Trophoblast cell (in vitro differentiated cells and primary cell): ENCODE data around the gene CA6.
A peak's percentile ranks its signal among the peaks of the same experiment; 100 is the strongest.

ENCODE experiments used
- DNase-seq, 2 donors: peaks; one replicate each; pipeline ENCODE4 v3.0.0-alpha.2; 2016
- H2AFZ ChIP-seq: 2 replicates; pipeline ENCODE4 v1.6.1; 2013; ENCODE audit warnings: low read length, moderate library complexity, mild to moderate bottlenecking; ENCODE audit not compliant: insufficient read depth, poor library complexity
- H2AK5ac ChIP-seq: 2 replicates; pipeline ENCODE4 v1.6.1; 2013; ENCODE audit warnings: mild to moderate bottlenecking, low read length
- H2BK120ac ChIP-seq: 2 replicates; pipeline ENCODE4 v1.6.1; 2013; ENCODE audit warnings: low read length, mild to moderate bottlenecking, moderate library complexity; ENCODE audit not compliant: insufficient read depth, poor library complexity
- H2BK12ac ChIP-seq: 2 replicates; pipeline ENCODE4 v1.6.1; 2013; ENCODE audit warnings: mild to moderate bottlenecking, low read length, moderate library complexity
- H2BK5ac ChIP-seq: 2 replicates; pipeline ENCODE4 v1.6.1; 2013; ENCODE audit warnings: low read length, low read depth, moderate library complexity, mild to moderate bottlenecking; ENCODE audit not compliant: poor library complexity
- H3K14ac ChIP-seq: 2 replicates; pipeline ENCODE4 v1.6.1; 2013; ENCODE audit warnings: mild to moderate bottlenecking, low read length
- H3K18ac ChIP-seq: 2 replicates; pipeline ENCODE4 v1.6.1; 2013; ENCODE audit warnings: mild to moderate bottlenecking, low read length
- H3K23ac ChIP-seq: 2 replicates; pipeline ENCODE4 v1.6.1; 2013; ENCODE audit warnings: low read length
- H3K27ac ChIP-seq: 2 replicates; pipeline ENCODE4 v1.5.1; 2013; ENCODE audit warnings: low read depth, mild to moderate bottlenecking, inconsistent platforms, low read length, moderate library complexity
- H3K27me3 ChIP-seq: 2 replicates; pipeline ENCODE4 v1.6.1; 2013; ENCODE audit warnings: inconsistent platforms, mild to moderate bottlenecking, low read length, moderate library complexity; ENCODE audit not compliant: insufficient read depth
- H3K36me3 ChIP-seq, 2 experiments: 1 replicate in 1 of 2; 2 replicates in 1 of 2; pipeline ENCODE4 v1.6.1; 2013; ENCODE audit warnings: low read length in 2 of 2, mild to moderate bottlenecking in 2 of 2, moderate library complexity in 1 of 2; ENCODE audit not compliant: insufficient read depth in 2 of 2, control insufficient read depth in 1 of 2
- H3K4ac ChIP-seq: 2 replicates; pipeline ENCODE4 v1.6.1; 2013; ENCODE audit warnings: low read depth, mild to moderate bottlenecking, low read length, moderate library complexity
- H3K4me1 ChIP-seq, 2 experiments: 1 replicate in 1 of 2; 2 replicates in 1 of 2; pipeline ENCODE4 v1.6.1; 2013; ENCODE audit warnings: low read length in 2 of 2, mild to moderate bottlenecking in 2 of 2, moderate library complexity in 1 of 2; ENCODE audit not compliant: insufficient read depth in 2 of 2, control insufficient read depth in 1 of 2
- H3K4me2 ChIP-seq: 2 replicates; pipeline ENCODE4 v1.6.1; 2013; ENCODE audit warnings: inconsistent platforms, mild to moderate bottlenecking, low read length, moderate library complexity
- H3K4me3 ChIP-seq: 2 replicates; pipeline ENCODE4 v1.5.1; 2013; ENCODE audit warnings: mild to moderate bottlenecking, low read depth, low read length, inconsistent platforms
- H3K79me1 ChIP-seq: one replicate; pipeline ENCODE4 v1.6.1; 2013; ENCODE audit warnings: low read length
- H3K79me2 ChIP-seq: 2 replicates; pipeline ENCODE4 v1.6.1; 2013; ENCODE audit warnings: low read length, mild to moderate bottlenecking; ENCODE audit not compliant: control insufficient read depth, insufficient read depth, poor library complexity
- H3K9ac ChIP-seq: 2 replicates; pipeline ENCODE4 v1.6.1; 2013; ENCODE audit warnings: mild to moderate bottlenecking, low read length
- H3K9me3 ChIP-seq: 2 replicates; pipeline ENCODE4 v1.6.1; 2013; ENCODE audit warnings: low read depth, mild to moderate bottlenecking, control low read depth, inconsistent platforms, low read length; ENCODE audit not compliant: insufficient read depth
- H4K12ac ChIP-seq: 2 replicates; pipeline ENCODE4 v1.6.1; 2013; ENCODE audit warnings: low read depth, mild to moderate bottlenecking, low read length, moderate library complexity
- H4K8ac ChIP-seq: 2 replicates; pipeline ENCODE4 v1.6.1; 2013; ENCODE audit warnings: low read depth, mild to moderate bottlenecking, low read length, moderate library complexity
- H4K91ac ChIP-seq: one replicate; pipeline ENCODE4 v1.6.1; 2013; ENCODE audit warnings: low read depth, mild to moderate bottlenecking, low read length, moderate library complexity
- WGBS: extraction: QIAGEN DNeasy Blood & Tissue Kit; methylation state at CpG from one replicate; pipeline ENCODE4 v1.1.7; 2013; ENCODE audit warnings: missing lambda C conversion rate; ENCODE audit not compliant: insufficient read length, insufficient coverage; ENCODE audit errors: extremely low coverage; 5-methylcytosine and 5-hydroxymethylcytosine counted together

CA6 gene

GRCh38 chr1:9009438-9010370, 64.0 kb downstream of the CA6 start:
- H3K23ac ChIP-seq: no peak overlapping the region
- H3K9me3 ChIP-seq: peaks cover 2% of the 10 kb centered on the region
- H3K18ac ChIP-seq: no peak overlapping the region
- no peak overlapping the region for H3K27ac ChIP-seq
- H3K79me2 ChIP-seq: no peaks in the 10 kb centered on the region
- H4K8ac ChIP-seq: no peak overlapping the region
- no peak overlapping the region for H2AK5ac ChIP-seq
- H2AFZ ChIP-seq: no peak overlapping the region
- no peaks in the 10 kb centered on the region for H3K79me1 ChIP-seq
- H4K91ac ChIP-seq: no peak overlapping the region
- WGBS: no CpG with 5 or more reads among the region's 21 CpGs
- H2BK5ac ChIP-seq: no peak overlapping the region
- H3K9ac ChIP-seq: no peak overlapping the region
- no peak overlapping the region for H2BK12ac ChIP-seq
- no peaks in the 10 kb centered on the region for H3K27me3 ChIP-seq
- peak in 1 of 2 donors; percentile 63 for DNase-seq
- no peak overlapping the region for H3K4me2 ChIP-seq
- H3K36me3 ChIP-seq: no peaks in the 10 kb centered on the region
- H3K4me1 ChIP-seq: peaks cover 2 to 3% of the 10 kb centered on the region in 2 experiments
- H3K4me3 ChIP-seq: no peak overlapping the region
- H3K14ac ChIP-seq: no peak overlapping the region
- H2BK120ac ChIP-seq: no peak overlapping the region
- no peak overlapping the region for H4K12ac ChIP-seq
- no peak overlapping the region for H3K4ac ChIP-seq

GRCh38 chr1:9010781-9011323, 65.2 kb downstream of the CA6 start:
- Histone ChIP-seq H3K79me1 (no peaks in the 10 kb centered on the region), H3K27ac (no peak overlapping the region), H4K91ac (no peak overlapping the region), H2AFZ (no peak overlapping the region), H3K23ac (no peak overlapping the region), H2BK12ac (no peak overlapping the region), H3K14ac (no peak overlapping the region), H2AK5ac (no peak overlapping the region), H3K79me2 (no peaks in the 10 kb centered on the region), H2BK120ac (no peak overlapping the region), H3K4me1 (no peaks in the 10 kb centered on the region), H3K27me3 (no peaks in the 10 kb centered on the region), H3K9me3 (peaks cover 2% of the 10 kb centered on the region), H4K12ac (no peak overlapping the region), H2BK5ac (no peak overlapping the region), H3K36me3 (no peaks in the 10 kb centered on the region), H3K9ac (no peak overlapping the region), H3K4me2 (no peak overlapping the region), H3K4ac (no peak overlapping the region), H3K18ac (no peak overlapping the region), H3K4me3 (no peak overlapping the region), H4K8ac (no peak overlapping the region)
- WGBS: no CpG with 5 or more reads among the region's 8 CpGs
- peak in 1 of 2 donors; percentile 21 for DNase-seq

GRCh38 chr1:9013819-9014218, 68.2 kb downstream of the CA6 start:
- Histone ChIP-seq H3K27me3 (no peaks in the 10 kb centered on the region), H3K79me1 (no peaks in the 10 kb centered on the region), H2BK120ac (no peak overlapping the region), H3K4me1 (no peaks in the 10 kb centered on the region), H2BK5ac (no peak overlapping the region), H3K9me3 (no peaks in the 10 kb centered on the region), H3K36me3 (no peaks in the 10 kb centered on the region), H4K91ac (no peak overlapping the region), H2BK12ac (no peak overlapping the region), H4K12ac (no peak overlapping the region), H3K4ac (no peak overlapping the region), H3K14ac (no peak overlapping the region), H3K4me2 (no peak overlapping the region), H2AFZ (no peak overlapping the region), H3K23ac (no peak overlapping the region), H3K9ac (no peak overlapping the region), H3K4me3 (peak overlapping the region; percentile 25), H2AK5ac (no peak overlapping the region), H3K27ac (no peak overlapping the region), H4K8ac (no peak overlapping the region), H3K18ac (no peak overlapping the region), H3K79me2 (no peaks in the 10 kb centered on the region)
- no peak for DNase-seq
- WGBS: no CpG with 5 or more reads among the region's 8 CpGs

GRCh38 chr1:9014475-9015375, 69.1 kb downstream of the CA6 start:
- Histone ChIP-seq H4K8ac (no peak overlapping the region), H2AK5ac (no peak overlapping the region), H3K18ac (no peak overlapping the region), H2BK5ac (no peak overlapping the region), H4K12ac (no peak overlapping the region), H2BK12ac (no peak overlapping the region), H3K79me2 (no peaks in the 10 kb centered on the region), H3K4me1 (no peaks in the 10 kb centered on the region), H3K23ac (no peak overlapping the region), H3K36me3 (no peaks in the 10 kb centered on the region), H2AFZ (no peak overlapping the region), H4K91ac (no peak overlapping the region), H2BK120ac (no peak overlapping the region), H3K9ac (no peak overlapping the region), H3K79me1 (no peaks in the 10 kb centered on the region), H3K4me3 (no peak overlapping the region), H3K9me3 (no peaks in the 10 kb centered on the region), H3K27ac (no peak overlapping the region), H3K4me2 (no peak overlapping the region), H3K4ac (no peak overlapping the region), H3K27me3 (no peaks in the 10 kb centered on the region), H3K14ac (no peak overlapping the region)
- DNase-seq: no peak
- WGBS: no CpG with 5 or more reads among the region's 36 CpGs
